Motor neuron (in vitro differentiated cells): ENCODE results near the gene IGSF9B. TPM values are rescaled to one million over a fixed set of nuclear protein-coding genes. Genes with fewer than 3 reads are reported as not detected.

Experiments used
- ATAC-seq, 8 experiments: fragments of 200-7000 bp; cut with Tn5 transposase; replicated peaks in 6 of 8; 2 replicates each; pipeline ENCODE4 v1.8.0; 2021; ENCODE audit warnings: mild to moderate bottlenecking in 8 of 8, moderate library complexity in 8 of 8
- H3K27ac ChIP-seq, 2 donors: fragments of 250-450 bp; sonication (Bioruptor Pico); 2 replicates each; pipeline ENCODE4 v1.9.0; 2021; ENCODE audit warnings: antibody characterized with exemption in 2 of 2, mild to moderate bottlenecking in 2 of 2, moderate library complexity in 1 of 2
- H3K4me1 ChIP-seq, 2 donors: fragments of 250-450 bp; sonication (Bioruptor Pico); replicated peaks in 1 of 2; 2 replicates each; pipeline ENCODE4 v1.6.1; 2021; ENCODE audit warnings: antibody characterized with exemption in 2 of 2, mild to moderate bottlenecking in 2 of 2, moderate library complexity in 1 of 2
- H3K4me3 ChIP-seq, 5 donors: fragments of 250-450 bp; sonication (Bioruptor Pico); 2 replicates each; pipeline ENCODE4 v1.9.0; 2021; ENCODE audit warnings: antibody characterized with exemption in 5 of 5, mild to moderate bottlenecking in 5 of 5, moderate library complexity in 4 of 5
- WGBS, 10 experiments: fragments of 450-650 bp; shearing (Covaris generic); methylation state at CpG; one replicate each; pipeline ENCODE4 v1.0.0; 2022; 5-methylcytosine and 5-hydroxymethylcytosine counted together
- in situ Hi-C, 9 experiments: fragments of 400-800 bp; cut with MboI; loops; one replicate each; pipeline ENCODE4 v1.15.0; 2021; ENCODE audit warnings: low sequenced_read_pairs in 9 of 9, low pct_unique_long_range_greater_than_20kb in 2 of 9; ENCODE audit not compliant: unreplicated experiment in 9 of 9
- total RNA-seq, 8 experiments: library from RNA; unstranded; fragments of 300-600 nt; gene quantifications; 2 replicates each; pipeline versions ENCODE4 v1.2.3 to v1.2.4, GENCODE V29; 2022

The IGSF9B gene
- total RNA-seq, 8 experiments from 2014 or later: 1.3 to 32.1 (median 9.8) TPM

DNA sequence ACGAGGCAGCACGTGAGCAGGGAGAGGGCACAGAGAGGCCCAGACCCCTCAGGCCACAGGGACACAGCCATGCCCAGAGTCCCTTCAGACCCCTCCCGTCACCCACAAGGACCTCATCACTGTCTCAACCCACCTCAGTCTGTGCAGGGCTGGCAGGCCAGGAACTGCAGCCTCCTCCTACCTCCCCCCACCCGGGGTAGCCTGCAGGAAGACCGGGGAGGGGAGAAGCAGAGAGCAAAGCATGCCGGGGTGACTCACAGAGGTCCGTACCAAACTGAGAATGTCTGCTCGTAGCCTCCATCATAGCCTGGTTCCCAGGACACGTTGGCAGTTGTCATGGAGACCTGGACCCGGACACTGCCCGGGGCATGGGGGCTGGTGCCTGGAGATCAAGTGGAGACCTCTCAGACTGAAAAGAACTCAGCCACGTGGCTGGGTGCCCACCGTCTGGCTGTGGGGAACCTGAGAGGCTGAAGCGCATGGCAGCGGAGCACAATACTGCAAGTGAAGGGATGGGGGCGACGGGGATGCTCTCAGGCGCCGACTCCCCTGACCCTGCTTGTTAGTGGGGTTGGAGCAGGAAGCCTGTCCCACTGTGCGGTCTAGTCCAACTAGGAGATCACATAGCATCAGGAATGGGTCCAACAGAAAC lies 27.2 kb downstream of the IGSF9B start:
- H3K27ac ChIP-seq: no peak overlapping the region
- in situ Hi-C loops: loop anchor here in 6 of 9 experiments (10.0 to 25.0 kb wide), 4 partner anchors 108 to 308 kb away; no protein-coding TSS in a partner anchor
- 60 to 88% (median 80%) methylated on average over 1 to 11 of the region's 20 CpGs; no CpG with 5 or more reads in 3 of the 10 experiments for WGBS, 10 experiments
- H3K4me3 ChIP-seq: no peak overlapping the region
- H3K4me1 ChIP-seq: peaks cover 17 to 19% of the 10 kb centered on the region in 2 donors
- ATAC-seq: peak in 5 of 8 experiments; percentile 8 to 66 (median 45)

DNA sequence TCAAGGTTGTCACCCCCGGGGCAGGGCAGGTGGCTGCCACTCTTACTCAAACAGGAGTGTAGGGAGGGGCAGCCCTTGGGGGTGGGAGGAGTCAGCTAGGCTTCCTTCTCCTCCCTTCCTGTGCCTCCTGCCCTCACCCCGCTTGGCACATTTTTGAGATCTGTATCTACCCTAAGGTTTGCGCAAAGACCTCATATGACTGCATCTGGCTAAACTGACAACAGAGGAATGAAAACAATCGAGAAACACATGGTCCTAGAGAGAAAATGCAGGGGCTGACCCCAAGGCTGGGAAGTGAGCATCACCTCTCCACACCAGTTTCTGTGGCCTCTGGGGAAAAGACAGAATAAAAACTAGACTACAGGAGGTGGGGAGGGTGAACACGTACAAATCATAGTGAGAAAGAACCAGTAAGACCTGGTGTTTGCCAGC lies 28.1 kb downstream of the IGSF9B start:
- in situ Hi-C loops: loop anchor here in 6 of 9 experiments (10.0 to 25.0 kb wide), 4 partner anchors 109 to 309 kb away; no protein-coding TSS in a partner anchor
- WGBS, 10 experiments: 40 to 93% (median 65%) methylated on average over 1 to 4 of the region's 5 CpGs; no CpG with 5 or more reads in 5 of the 10 experiments

DNA sequence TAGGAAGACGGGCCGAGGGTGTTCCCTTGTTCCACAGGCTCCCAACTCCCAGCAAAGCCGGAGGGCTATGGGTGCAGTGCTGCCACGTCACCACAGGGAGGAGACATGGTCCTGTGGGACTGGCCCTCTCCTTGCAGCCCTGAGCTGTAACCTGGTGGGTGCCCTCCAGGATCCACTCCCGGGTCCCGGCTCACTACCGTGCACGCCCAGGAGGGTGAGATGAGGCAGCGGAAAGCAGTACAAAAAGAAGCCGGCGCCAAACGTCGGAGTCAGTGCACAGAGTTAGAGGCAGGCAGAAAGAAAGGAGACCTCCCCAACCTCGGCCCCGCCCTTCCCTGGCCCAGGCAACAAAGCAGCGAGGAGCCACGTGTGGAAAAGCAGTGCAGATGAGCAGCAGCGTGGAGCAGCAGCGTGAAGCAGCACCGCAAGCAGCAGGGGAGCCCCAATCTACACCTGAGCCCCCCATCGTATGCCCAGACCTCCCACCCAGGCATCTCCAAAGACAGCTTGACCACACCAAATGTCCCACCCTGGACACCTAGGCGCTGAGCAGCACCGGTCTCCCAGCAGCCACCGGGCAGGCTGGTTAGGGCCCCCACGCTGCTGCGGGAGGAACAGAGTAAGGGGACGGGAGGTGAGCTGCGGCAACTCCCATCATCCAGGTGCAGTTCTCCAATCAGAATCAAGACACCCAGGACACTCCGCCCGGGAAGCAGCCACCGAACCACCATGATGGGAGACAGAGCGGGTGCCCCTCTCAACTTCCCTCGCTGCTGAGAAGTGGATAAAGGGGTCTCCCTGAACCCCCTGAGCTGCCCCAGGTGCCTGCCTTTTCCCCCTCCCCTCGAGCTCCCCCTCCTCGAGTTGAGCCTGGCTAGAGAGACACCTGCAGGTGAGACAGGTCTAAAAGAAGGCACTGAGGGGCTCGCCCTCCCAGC lies 28.8 kb downstream of the IGSF9B start:
- in situ Hi-C loops: loop anchor here in 6 of 9 experiments (10.0 to 25.0 kb wide), 4 partner anchors 109 to 309 kb away; no protein-coding TSS in a partner anchor
- peaks cover 12 to 13% of the 10 kb centered on the region in 2 donors for H3K4me1 ChIP-seq
- H3K27ac ChIP-seq: peak overlapping the region in 1 of 2 donors; percentile 37
- 3 to 52% (median 22%) methylated on average over 4 to 13 of the region's 36 CpGs; no CpG with 5 or more reads in 6 of the 10 experiments for WGBS, 10 experiments
- peak; percentile 80 to 93 (median 86) for ATAC-seq
- no peak overlapping the region for H3K4me3 ChIP-seq

More for the DNA sequence above, 28.1 kb downstream of the IGSF9B start:
- Histone ChIP-seq H3K4me1 (peaks cover 12 to 13% of the 10 kb centered on the region in 2 donors), H3K27ac (peak overlapping the region in 1 of 2 donors; percentile 37), H3K4me3 (no peak overlapping the region)
- ATAC-seq: peak in 2 of 8 experiments; percentile 3 to 15

DNA sequence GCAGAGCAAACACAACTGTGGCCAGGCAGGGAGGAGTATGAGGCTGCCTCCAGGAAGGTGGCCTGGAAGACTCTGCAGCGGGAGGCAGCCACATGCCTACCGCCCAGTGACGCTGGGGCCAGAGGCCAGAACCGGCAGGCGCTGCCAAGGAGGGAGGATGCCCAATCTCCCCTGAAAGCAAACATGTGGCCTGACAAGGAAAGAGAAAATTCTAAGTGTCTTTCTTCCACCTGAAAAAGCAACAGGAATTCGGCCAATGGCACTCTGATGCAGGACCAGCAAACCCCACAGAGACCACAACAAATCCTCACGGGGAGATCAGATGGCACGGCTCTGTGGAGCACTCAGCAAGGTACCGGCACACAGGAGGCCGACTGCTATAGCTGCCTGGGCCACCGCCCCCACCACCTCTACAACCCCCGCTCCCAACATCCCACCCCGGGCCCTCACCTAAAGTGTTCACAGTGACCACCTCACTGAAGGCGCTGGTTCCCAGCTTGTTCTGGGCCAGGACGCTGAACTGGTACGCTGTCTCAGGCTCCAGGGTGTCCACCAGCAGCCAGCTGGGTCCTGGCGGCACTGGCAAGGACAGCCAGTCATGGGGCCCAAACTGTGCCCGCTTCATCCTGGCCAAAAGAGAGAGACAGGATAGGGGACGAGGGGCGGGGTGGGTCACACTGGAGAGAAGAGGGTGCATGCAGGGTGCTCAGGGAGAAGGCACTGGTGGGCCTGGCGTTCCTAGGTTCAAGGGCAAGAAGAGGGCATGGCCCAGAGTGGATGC lies 30.1 kb downstream of the IGSF9B start:
- in situ Hi-C loops: loop anchor here in 6 of 9 experiments (10.0 to 25.0 kb wide), 4 partner anchors 111 to 311 kb away; no protein-coding TSS in a partner anchor
- H3K27ac ChIP-seq: no peak overlapping the region
- WGBS, 10 experiments: 20 to 100% (median 90%) methylated on average over 1 to 7 of the region's 21 CpGs; no CpG with 5 or more reads in 4 of the 10 experiments
- H3K4me3 ChIP-seq: no peak overlapping the region
- ATAC-seq: no peak
- H3K4me1 ChIP-seq: peaks cover 12 to 13% of the 10 kb centered on the region in 2 donors

DNA sequence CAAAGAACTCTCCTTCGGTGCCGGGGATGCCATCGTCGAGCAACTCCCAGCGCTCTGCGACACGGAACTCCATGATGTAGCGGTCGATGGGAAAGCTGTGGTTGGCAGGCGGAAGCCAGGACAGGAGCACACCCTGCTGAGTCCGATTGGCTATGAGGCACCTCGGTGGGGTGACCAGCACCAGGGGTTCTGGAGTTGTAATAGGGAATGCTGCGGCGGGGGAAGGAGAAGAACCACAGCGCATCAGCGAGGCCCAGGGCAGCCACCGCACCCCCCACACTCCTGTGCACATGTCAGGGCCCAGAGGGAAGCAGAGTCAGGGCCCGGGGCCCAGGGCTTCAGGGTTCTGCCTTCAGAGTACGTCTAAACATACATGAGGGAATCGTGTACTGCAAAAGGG lies 31.0 kb downstream of the IGSF9B start:
- Histone ChIP-seq H3K4me3 (no peak overlapping the region), H3K27ac (no peak overlapping the region), H3K4me1 (peaks cover 12 to 13% of the 10 kb centered on the region in 2 donors)
- in situ Hi-C loops: loop anchor here in 6 of 9 experiments (10.0 to 25.0 kb wide), 4 partner anchors 112 to 312 kb away; no protein-coding TSS in a partner anchor
- WGBS, 10 experiments: 27 to 97% (median 87%) methylated on average over 3 to 13 of the region's 20 CpGs; no CpG with 5 or more reads in 6 of the 10 experiments
- no peak for ATAC-seq

DNA sequence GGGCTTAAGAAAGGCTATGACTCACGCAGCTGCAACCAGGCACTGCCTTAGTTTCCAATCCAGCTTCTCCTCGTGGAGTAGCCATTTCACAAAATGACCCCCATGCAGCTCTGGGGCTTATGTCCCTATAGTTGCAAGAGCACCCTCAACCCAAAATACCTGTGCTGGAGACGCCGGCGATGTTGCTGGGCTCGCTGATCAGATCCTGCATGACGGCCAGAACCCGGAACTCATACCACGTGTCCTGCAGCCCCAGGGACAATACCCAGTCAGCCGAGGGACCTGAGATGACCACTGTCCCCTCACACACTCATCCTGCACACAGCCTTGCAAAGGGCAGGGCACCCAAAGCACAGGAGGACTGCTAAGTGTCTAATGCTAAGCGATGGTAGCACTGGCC lies 32.1 kb downstream of the IGSF9B start:
- peaks cover 12 to 13% of the 10 kb centered on the region in 2 donors for H3K4me1 ChIP-seq
- no peak overlapping the region for H3K27ac ChIP-seq
- in situ Hi-C loops: loop anchor here in 6 of 9 experiments (10.0 to 25.0 kb wide), 4 partner anchors 113 to 313 kb away; no protein-coding TSS in a partner anchor
- no peak for ATAC-seq
- WGBS, 10 experiments: 31 to 100% (median 92%) methylated on average over 1 to 8 of the region's 11 CpGs; no CpG with 5 or more reads in 4 of the 10 experiments
- H3K4me3 ChIP-seq: no peak overlapping the region

DNA sequence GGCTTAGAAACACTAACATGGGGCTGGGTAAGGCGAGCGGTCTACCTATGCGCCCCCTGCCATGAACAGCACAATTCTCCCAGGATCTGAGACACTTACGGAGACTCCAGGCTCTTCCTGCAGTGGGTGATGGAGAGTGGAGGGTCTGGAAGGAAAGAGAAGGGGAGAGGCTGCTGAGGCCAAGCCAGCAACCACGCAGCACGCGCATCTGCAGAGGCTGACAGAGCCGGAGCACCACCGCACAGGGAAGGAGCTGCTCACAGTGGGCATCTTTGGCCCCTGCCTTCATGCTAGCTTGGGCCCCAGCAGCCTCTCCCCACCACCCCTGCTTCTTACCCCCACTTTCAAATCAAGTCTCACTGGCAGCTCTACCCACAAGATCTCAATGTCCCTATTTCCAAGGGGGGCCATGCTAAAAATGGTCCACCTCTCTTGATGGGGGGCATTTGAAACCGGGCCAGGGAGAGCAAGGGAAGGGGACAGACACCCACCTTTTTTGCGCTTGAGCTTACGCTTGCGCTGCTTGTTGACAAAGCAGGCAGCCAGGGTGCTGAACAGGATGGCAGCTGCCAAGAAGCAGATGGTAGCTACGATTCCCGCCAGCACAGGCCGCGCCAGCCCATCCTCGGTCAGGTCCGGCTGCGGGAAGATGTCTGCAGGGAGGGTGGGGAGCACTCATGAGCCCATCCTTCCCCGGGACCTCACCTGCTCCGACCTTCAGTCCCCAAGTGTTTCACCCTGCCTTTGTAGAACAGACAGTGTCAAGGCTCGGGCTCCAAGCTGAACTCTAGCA lies 34.5 kb downstream of the IGSF9B start:
- in situ Hi-C loops: loop anchor here in 1 of 9 experiments (10.0 kb wide), 1 partner anchor 223 kb away; no protein-coding TSS in a partner anchor
- no peak overlapping the region for H3K4me3 ChIP-seq
- peaks cover 2 to 18% of the 10 kb centered on the region in 2 donors for H3K4me1 ChIP-seq
- ATAC-seq: no peak
- 70 to 100% (median 97%) methylated on average over 1 to 8 of the region's 23 CpGs; no CpG with 5 or more reads in 4 of the 10 experiments for WGBS, 10 experiments
- H3K27ac ChIP-seq: no peak overlapping the region

DNA sequence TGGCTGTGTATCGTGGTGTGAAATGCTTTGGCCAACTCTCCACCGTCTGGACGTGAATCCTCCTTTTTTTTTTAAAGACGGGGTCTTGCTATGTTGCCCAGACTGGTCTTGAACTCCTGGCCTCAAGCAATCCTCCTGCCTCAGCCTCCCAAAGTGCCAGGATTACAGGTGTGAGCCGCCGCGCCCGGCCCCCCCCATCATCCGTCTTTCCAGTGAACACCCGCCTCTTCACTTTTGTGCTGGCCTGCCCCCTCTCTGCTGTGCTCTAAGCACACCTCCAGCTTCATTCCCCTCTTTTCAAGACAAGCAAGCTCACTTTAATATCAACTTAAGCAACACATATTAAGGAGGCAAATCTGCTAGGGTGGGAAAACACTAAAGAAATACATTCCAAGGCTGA lies 35.3 kb downstream of the IGSF9B start:
- Histone ChIP-seq H3K4me1 (peaks cover 2 to 18% of the 10 kb centered on the region in 2 donors), H3K4me3 (no peak overlapping the region), H3K27ac (no peak overlapping the region)
- 74 to 100% (median 90%) methylated on average over 1 to 6 of the region's 10 CpGs; no CpG with 5 or more reads in 6 of the 10 experiments for WGBS, 10 experiments
- ATAC-seq: no peak
- in situ Hi-C loops: loop anchor here in 1 of 9 experiments (10.0 kb wide), 1 partner anchor 223 kb away; no protein-coding TSS in a partner anchor

DNA sequence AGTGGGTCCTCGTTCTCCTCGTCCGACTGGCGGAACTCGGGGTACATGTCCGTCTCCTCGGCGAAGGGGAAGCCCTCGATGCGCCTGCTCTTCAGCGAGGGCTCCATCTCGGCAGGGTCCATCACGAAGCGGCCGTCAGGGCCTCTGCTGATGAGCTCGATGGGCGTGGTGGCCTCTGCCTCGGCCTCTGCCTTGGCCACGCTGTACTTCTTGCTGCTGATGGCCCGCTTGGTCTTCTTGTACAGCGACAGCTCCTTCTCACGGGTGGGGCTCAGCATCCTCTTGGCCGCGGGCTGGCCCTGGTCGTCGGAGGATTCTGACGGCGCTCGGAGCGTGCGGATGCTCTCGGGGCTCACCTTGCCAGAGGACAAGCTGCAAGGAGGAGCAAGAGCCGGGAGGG lies 35.7 kb downstream of the IGSF9B start:
- Histone ChIP-seq H3K4me1 (peaks cover 2 to 18% of the 10 kb centered on the region in 2 donors), H3K27ac (no peak overlapping the region), H3K4me3 (no peak overlapping the region)
- peak in 1 of 8 experiments; percentile 5 for ATAC-seq
- in situ Hi-C loops: loop anchor here in 1 of 9 experiments (10.0 kb wide), 1 partner anchor 224 kb away; no protein-coding TSS in a partner anchor
- WGBS, 10 experiments: 95 to 100% (median 98%) methylated on average over 1 to 12 of the region's 33 CpGs; no CpG with 5 or more reads in 4 of the 10 experiments

DNA sequence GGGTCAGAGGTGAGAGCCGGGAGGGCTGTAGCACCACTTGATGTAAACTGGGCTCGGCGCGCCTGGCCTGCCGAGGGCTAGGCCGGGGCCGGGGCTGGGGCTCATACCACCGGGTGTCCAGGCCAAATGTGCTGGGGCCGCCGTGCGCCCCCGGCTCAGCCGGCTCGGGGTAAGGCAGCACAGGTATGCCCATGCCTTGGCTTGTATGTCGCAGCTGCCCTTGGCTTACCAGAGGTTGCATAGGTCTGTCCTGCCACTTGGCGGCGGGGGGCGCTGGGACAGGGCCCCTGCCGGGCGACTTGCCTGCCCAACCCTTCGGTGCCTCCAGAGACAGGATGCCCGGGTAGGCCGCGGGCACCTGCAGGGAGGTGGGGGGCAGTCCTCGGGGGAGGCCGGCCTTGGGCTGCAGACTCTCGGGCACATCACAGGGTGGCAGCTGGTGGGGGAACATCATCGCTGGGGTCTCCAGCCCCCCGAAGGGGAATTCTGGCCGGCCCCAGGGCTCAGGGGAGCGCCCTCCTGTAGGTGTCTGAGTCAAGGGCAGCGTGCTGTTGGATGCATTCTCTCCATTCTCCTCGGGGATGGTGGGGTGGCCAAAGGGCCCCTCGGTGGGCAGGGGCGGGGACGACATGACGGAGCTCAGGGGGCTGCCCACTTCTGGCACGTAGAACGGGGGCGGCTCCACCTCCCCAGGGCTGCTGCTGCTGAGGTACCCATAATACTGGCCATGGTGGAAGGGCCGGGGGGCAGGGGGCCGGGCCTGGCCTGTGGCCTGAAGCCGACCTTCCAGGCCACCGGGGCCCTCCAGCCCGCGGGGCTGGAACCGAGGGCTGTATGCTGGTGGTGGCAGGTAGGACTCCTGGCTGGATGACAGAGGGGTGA lies 36.4 kb downstream of the IGSF9B start:
- no peak overlapping the region for H3K4me3 ChIP-seq
- no peak overlapping the region for H3K27ac ChIP-seq
- ATAC-seq: peak in 3 of 8 experiments; percentile 1 to 10 (median 7)
- in situ Hi-C loops: loop anchor here in 1 of 9 experiments (10.0 kb wide), 1 partner anchor 224 kb away; no protein-coding TSS in a partner anchor
- H3K4me1 ChIP-seq: peaks cover 2 to 18% of the 10 kb centered on the region in 2 donors
- 80% methylated on average over 1 of the region's 47 CpGs; no CpG with 5 or more reads in 9 of the 10 experiments for WGBS, 10 experiments
